HG03457 (cell line): Measurements from ENCODE around the gene FDXACB1.
"Not testable (repeated sequence)": the region's sequence is repeated elsewhere in the genome, so short reads cannot be mapped to it uniquely, and the experiment has no call there.

Experiments
- ATAC-seq: cut with Tn5 transposase; IDR thresholded peaks from one replicate; pipeline ENCODE4 v1.9.1; 2021; ENCODE audit warnings: moderate number of reproducible peaks; ENCODE audit not compliant: unreplicated experiment

Gene FDXACB1

DNA sequence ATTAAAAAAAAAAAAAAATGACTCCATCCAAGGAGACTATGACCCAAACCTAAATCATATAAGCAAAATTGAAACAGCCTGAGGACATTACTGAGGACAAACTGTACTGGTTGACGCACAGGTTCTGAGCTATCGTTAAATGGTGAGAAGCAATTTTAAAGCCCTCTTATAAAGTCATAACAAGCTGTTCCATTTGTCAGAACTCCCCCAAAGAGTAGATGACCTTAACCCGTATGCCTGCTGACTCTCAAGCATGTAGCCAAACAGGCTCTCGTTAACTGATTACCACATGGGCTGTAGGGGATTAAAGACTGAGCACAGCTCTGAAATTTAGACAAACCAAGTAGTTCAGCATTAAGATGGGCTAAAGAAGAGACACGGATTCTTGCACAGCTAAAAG, 30.4 kb upstream of the FDXACB1 start:
- no peak for ATAC-seq

DNA sequence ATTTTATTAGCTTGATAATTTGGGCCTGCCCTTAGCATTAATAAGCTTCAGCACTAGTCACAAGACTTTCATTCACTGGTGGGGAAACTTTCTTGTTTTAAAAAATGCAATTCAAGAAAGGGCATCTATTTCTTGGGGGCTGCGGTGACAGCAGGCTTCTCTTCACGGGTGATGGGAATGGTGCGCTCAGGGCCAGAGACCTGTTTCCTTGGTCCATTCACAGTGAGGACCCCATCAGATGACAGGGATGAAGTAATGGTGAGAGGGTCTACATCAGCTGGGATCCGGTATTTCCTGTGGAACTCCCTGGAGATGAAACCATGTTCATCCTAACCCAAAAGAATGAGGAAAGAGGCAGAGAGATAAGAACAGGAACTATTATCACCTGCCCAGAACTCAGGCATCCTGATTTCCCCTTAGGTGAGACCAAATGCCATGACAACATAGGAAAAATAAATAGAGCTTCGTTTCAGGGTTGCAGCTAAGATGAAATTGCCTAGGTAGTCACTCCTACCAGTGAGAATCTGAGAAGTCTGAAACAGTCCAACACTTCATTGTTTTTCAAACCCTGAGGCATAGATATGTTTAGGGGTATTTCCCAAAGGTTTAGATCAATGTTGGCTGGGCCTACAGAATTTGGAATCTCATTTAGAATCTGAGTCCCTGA, 29.8 kb upstream of the FDXACB1 start:
- no peak for ATAC-seq

DNA sequence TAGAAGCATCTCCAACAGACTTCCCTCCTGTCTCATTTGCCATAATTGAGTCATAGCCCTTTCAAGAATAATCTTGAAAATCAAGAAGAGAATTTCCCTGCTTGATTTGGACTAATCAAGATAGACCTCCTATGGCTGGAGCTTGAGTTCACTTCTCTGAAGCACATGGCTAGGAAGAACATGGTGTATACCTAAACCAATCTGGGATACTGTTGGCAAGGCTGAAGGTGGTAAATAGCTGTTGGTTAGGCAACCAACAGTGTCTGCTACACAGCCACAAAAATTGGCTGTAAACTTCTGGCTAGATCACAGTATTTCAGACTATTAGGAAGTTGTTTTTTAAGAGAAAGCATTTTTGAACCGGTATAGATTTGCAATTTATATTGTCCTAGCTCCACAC, 27.7 kb upstream of the FDXACB1 start:
- no peak for ATAC-seq

DNA sequence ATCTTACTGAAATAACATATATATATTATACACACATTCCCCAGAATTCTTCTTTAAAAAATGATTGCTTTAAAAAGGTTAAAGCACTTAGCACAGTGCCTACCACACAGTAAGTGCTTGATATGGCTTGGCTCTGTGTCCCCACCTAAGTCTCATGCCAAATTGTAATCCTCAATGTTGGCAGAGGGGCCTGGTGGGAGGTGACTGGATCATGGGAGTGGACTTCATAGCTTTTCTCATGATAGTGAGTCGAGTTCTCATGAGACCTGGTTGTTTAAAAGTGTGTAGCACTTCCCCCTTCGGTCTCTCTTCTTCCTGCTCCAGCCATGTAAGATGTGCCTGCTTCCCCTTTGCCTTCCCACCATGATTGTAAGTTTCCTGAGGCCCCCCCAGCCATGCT, 26.4 kb upstream of the FDXACB1 start:
- ATAC-seq, result no peak

DNA sequence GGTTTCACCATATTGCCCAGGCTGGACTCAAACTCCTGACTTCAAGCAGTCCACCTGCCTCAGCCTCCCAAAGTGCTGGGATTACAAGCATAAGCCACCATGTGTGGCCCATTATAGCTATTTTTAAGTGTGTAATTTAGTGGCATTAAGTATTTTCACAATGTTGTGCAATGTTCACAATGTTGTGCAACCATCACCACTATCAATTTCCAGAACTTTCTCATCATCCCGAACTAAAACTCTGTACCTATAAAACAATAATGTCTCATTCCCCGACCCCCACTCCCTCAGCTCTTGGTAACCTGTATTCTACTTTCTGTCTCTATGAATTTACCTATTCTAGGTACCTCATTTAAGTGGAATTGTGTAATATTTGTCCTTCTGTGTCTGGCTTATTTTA, 7.9 kb upstream of the FDXACB1 start:
- ATAC-seq, result no peak

DNA sequence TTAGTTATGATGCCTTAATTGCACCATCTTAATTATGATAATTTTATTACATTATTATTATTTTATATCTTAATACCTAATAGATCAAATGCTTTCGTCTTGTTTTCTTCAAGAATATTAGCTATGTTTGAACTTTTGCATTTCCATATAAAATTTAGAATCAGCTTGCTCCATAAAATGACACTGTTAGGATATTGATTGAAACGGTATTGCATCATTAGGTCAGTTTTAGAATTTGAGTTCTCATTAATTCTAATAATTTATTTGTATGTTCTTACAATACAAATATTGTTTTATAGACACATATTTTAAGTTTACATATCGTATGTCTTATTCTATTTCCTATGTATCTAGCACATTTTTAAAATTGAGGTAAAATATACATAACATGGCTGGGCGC, 7.1 kb upstream of the FDXACB1 start:
- ATAC-seq, result no peak

DNA sequence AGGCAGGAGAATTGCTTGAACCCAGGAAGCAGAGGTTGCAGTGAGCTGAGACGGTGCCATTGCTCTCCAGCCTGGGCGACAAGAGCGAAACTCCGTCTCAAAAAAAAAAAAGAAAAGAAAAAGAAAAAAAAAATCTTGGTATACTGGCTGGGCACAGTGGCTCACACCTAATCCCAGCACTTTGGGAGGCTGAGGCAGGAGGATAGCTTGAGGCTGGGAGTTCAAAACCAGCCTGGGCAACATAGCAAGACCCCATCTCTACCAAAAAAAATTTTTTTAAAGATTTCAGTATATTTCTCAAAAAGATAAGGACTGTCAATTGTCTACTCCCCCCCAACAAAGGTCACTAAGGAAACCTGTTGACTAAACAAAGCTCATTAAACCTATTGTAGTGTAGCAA, 6.1 kb upstream of the FDXACB1 start:
- ATAC-seq, result not testable (repeated sequence)

DNA sequence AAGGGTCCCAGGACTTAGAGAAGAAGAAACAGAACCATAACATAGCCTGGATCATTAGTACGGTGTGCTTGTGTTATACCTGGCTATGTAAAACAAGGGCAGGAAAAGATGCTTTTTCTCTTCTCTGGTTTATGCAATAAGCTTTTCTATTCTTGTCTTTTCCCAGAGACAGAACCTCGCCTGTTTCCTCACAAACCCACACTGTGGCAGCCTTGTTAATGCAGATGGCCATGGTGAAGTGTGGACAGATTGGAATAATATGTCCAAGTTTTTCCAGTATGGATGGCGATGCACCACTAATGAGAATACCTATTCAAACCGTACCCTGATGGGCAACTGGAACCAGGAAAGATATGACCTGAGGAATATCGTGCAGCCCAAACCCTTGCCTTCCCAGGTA, 3.2 kb upstream of the FDXACB1 start:
- ATAC-seq, result no peak

DNA sequence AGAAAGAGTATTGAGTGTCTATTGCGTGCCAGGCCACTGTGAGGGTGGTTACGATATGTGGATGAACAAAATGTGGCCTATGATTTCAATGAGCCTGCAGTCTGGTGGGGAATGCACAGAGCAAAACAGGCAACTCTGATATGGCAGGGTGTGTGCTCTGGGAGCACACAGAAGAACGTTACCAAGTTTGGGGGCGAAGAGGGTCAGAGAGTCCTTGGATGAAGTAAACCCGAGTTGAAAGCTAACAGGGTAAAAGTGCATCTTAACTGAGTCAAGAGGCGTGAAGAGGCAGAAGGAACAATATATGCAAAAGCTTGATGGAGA, 634 bp upstream of the FDXACB1 start:
- no peak for ATAC-seq

DNA sequence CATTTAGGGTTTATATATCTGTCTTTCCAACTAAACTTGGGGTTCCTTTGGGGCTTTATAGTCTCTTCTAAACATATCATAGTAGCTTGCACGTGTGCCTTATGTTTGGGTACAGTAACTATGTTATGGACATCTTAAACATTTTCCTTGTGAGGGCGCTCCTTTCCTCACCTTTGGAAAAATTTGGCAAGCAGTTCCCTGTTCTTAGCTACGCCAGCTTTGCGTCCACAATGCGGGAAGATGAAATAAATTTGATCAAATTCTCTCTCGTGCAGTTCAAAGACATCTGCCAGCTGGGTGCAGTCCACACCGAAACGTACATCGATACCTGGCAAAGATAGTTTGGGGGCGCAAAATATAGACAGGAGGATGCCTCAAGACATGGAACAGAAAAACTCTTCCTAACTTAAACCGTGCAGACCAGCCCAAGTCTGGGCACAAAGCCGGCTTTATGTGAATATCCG, 548 bp downstream of the FDXACB1 start:
- ATAC-seq, result no peak

DNA sequence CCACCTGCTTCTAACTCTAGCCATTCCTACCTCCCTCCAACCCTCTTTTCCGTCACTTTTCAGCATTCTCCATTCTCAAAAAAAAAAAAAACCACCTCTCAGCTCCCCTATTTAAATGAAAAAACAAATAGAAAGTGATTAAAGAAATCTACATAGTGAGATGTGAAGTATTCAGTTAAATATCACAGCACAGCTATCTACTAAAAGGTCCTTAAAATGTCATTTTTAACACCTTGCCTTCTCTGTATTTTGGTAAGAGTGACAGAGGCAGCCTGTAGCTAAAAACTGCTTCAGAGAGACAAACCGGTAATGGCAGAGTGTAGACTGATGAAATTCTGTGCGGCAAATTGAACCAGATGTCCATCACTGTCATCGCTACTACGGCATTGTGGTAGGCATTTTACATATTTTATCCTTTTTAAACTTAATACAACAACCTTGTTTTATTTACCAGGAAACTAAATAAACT, 7.2 kb downstream of the FDXACB1 start:
- ATAC-seq, result no peak

DNA sequence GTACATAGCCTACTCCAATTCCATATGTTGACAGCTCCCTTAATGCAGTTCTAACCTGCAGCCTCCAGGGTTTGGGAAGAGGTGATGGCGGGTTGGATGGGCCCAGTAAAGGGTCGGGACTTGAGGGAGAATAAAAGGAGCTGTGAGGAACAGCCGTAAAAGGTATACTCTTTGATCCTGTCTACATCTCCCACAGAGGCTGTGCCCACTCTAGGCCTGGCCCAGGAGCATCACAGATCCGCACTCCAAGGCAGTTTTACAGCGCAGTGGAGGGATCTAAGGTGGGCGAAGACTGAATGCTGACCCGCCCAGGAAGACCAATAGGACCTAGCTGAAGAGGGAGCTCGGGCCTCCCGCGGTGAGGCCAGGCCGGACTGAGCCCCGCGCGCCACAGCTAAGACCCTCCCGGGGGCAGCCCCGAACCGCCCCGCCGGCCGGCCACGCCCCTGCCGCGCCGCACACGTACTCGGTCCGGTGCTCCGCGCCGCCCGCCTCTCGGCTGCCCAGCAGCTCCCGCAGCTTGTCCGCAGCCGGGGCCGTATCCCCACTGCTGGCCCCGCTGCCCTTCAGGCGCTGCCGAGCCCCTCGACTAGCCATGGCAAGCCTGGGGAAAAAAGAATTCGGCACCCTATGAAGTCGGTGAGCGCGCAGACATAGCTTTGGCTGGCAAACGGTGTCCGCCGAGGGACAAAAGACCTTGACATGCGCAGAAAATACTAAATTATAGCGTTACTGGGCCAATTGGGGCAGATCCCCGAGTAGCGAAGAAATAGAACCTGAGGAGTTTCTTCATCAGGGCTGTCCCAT, 7.9 kb downstream of the FDXACB1 start, which contains the start of gene ALG9:
Gene ALG9 (minus strand): TSS at position 696 of the 807 bp plus-strand sequence. CDS start 99 bp downstream, at position 597.
- peak; percentile 71 for ATAC-seq

DNA sequence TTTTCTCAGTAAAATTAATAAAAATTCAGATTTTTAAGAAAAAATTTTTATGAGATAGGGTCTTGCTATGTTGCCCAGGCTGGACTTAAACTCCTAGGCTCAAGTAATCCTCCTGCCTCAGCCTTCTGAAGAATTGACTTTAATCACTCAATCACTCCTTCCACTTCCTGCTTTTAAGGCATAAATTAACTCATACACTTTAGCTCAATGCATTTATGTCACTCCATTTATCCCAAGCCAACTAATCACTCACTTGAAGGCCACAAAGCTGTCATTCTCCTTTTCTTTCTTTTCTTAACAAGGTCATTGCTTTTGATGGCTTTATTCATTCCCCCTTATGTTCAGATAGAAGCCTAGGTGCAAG, 8.5 kb downstream of the FDXACB1 start:
- peak; percentile 6 for ATAC-seq

DNA sequence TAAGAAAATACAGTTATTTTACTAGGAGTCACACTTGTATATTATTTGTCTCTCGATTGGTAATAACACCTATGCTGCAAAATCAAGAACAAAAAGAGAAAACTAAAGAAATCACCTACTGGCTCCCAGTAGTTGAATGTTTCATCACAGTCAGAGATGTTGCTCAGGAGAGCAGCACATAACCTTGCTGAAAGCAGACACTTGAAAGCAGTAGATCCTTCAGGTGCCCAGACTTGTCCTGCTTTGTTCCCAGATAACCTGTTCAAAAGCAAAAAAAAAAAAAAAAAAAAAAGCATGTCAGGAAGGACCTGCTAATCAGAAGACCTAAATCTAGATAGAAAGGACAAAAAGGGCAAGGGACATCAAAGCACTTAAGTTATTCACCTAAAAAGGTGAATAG, 8.9 kb downstream of the FDXACB1 start:
- no peak for ATAC-seq

DNA sequence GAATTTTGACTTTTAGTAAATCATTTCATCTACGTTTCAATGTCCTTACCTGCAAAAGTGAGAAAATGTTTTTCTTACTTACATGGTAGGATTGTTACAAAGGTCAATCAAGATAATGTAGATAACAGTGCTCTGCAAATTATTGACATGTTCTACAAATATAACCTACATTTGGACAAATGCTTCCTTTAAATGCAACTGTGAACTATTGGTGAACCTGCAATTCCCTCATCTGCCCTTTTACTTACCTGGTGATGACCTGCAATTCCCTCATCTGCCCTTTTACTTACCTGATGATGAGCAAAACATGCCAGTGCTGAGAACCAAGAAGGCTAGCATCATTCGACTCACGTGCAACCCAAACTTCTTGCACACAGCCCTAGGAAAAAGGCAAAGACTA, 18.7 kb downstream of the FDXACB1 start:
- no peak for ATAC-seq

DNA sequence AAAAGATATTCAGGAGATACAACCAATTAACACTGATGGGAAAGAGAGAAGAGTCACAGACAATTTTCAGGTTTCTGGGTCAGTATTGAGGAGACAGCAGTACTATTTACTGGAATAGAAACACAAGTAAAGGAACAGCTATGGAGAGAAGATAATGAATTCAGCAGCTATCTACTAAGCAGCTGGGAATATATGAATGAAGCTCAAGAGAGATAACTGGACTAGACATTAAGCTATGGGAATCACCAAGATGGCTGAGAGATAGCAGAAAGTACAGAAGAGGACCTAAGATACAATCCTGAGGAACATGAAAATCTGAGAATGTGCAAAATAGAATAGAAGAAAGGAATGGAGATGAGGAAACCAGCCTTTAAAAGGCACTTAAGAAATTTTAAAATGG, 23.5 kb downstream of the FDXACB1 start:
- ATAC-seq, result no peak

DNA sequence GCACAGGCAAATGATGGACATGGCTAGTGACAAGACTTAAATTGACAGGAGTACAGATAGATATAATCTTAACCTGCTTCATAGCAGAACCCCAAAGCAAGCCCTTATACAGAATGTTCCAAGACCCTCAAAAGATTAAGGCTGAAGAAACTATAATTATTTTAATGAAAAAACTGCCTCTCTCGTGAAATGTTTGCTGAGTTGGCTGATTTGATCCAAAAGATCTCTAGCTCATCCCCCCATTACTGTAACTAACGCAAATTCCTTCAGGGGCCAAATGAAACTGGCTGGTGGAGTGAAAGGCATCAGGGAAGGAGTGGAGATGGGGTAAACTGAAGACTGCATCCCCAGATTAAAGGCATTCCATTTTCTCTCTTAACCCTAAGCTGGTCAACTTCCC, 26.9 kb downstream of the FDXACB1 start:
- no peak for ATAC-seq

DNA sequence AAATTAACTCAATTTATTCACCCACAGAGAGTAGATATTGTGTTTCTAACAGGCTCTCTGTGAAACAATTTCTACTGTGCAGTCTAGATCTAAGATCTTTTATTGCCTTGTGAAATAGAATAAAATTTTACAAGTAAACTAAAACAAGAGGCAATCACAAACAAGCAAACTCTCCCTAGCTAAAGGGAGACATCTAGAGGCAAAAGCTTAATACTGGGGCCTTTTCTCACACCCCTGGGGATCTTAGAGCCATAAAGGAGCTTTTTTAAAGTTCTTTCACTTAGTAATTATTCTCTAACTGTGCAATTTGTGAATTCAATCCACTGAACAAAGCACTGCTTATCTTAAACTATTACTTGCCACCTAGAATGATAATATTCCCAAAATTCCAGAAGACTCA, 27.3 kb downstream of the FDXACB1 start:
- ATAC-seq, result no peak

DNA sequence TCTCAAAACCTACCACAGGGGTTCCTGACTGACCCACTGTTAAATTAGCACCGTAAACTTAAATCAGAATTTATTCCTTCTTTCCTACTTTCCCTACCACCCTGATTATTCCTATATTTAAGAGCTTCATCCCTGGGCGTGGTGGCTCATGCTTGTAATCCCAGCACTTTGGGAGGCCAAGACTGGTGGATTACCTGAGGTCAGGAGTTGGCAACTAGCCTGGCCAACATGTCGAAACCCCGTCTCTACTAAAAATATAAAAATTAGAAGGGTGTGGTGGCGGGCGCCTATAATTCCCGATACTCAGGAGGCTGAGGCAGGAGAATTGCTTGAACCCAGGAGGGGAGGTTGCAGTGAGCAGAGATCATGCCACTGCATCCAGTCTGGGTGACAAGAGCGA, 27.9 kb downstream of the FDXACB1 start:
- no peak for ATAC-seq

DNA sequence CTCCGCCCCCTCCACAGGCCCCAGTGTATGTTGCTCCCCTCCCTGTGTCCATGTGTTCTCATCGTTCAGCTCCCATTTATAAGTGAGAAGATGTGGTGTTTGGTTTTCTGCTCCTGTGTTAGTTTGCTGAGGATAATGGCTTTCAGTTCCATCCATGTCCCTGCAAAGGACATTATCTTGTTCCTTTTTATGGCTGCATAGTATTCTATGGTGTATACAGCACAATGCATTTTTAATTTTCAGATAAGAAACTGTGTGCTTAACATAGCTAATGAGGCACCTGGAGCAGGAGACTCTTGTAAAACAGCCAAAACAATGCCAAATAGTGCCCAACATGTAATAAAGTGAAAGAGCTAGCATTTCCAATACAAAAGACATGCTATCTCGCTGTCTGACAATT, 29.3 kb downstream of the FDXACB1 start:
- ATAC-seq, result no peak

DNA sequence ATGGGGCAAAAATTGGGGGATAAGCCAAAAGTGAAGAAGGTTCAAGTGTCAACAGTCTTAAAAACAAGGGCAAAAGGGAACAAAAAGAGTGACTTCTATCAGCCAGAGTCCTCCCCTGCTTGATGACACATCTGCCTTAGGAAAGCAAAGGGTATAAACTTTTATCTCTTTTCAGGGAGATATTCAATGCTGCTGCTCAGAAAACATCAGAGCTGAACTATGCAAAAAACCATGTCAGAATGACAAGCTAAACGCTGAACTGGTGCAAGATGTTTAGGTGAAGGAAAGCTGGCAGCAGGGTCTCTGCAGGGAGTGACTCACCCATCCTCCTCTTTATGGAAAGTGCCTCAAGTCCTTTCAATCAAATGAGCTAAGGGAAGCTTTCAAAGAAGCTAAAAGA, 32.3 kb downstream of the FDXACB1 start:
- ATAC-seq, result no peak

DNA sequence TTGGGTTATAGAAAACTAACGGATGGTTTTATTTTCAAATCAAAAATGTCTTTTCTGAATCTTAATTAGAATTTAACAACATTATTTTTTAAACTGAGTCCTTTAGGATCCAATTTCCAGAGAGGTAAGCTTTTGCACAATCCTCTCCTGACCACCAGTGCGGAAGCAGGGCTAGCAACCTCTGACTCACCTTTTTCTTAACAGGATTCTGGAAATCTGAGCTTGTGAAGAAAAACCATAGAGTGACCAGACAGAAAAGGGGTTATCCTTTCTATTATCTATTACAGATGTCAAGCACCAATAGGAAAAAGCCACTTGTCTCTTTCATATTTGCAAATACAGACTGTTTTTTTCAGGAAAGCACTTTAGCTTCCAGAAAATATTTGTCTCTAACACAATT, 32.9 kb downstream of the FDXACB1 start:
- no peak for ATAC-seq
